Esophagus muscularis mucosa (tissue), 4 donors: ENCODE data around the gene CKAP5. TPM values are rescaled to one million over a fixed set of nuclear protein-coding genes. Genes with fewer than 3 reads are reported as not detected.
A peak's percentile ranks its signal among the peaks of the same experiment; 100 is the strongest.

Experiments
- DNase-seq: peaks from one replicate; pipeline ENCODE4 v3.0.0-alpha.2; 2017; ENCODE audit errors: extremely low spot score
- H3K27ac ChIP-seq, 4 donors: fragments of 200-600 bp; sonication (generic); replicated peaks in 1 of 4; 1 replicate in 3 of 4; 2 replicates in 1 of 4; pipeline ENCODE4 v1.5.1; 2016 to 2019; ENCODE audit warnings: mild to moderate bottlenecking in 1 of 4
- H3K27me3 ChIP-seq, 4 donors: fragments of 200-600 bp; sonication (generic); one replicate each; pipeline versions ENCODE4 v1.5.1 to v1.6.0; 2016 to 2019
- H3K36me3 ChIP-seq, 4 donors: fragments of 200-600 bp; sonication (generic); one replicate each; pipeline ENCODE4 v1.5.1; 2016 to 2019
- H3K4me1 ChIP-seq, 4 donors: fragments of 200-600 bp; sonication (generic); one replicate each; pipeline ENCODE4 v1.5.1; 2016 to 2019
- H3K4me3 ChIP-seq, 4 donors: fragments of 200-600 bp; sonication (generic); 1 replicate in 2 of 4; 2 replicates in 2 of 4; pipeline ENCODE4 v1.5.1; 2016 to 2019; ENCODE audit warnings: mild to moderate bottlenecking in 4 of 4, moderate library complexity in 1 of 4
- H3K9me3 ChIP-seq, 4 donors: fragments of 200-600 bp; sonication (generic); 1 replicate in 3 of 4; 2 replicates in 1 of 4; pipeline ENCODE4 v1.5.1; 2016 to 2019
- EP300 ChIP-seq: sonication (generic); formaldehyde crosslinking; IDR thresholded peaks from one replicate; pipeline ENCODE4 v1.6.1; 2017; ENCODE audit warnings: antibody characterized with exemption
- POLR2A ChIP-seq: fragments of 450-650 bp; IDR thresholded peaks from one replicate; pipeline ENCODE4 v1.6.1; 2017; ENCODE audit warnings: antibody characterized with exemption, moderate library complexity, mild to moderate bottlenecking, low read depth
- POLR2AphosphoS5 ChIP-seq, 2 donors: sonication (generic); formaldehyde crosslinking; IDR thresholded peaks; one replicate each; pipeline ENCODE4 v1.6.1; 2017; ENCODE audit warnings: antibody characterized with exemption in 2 of 2
- WGBS: methylation state at CpG from one replicate; pipeline ENCODE4 v1.1.5; 2018; 5-methylcytosine and 5-hydroxymethylcytosine counted together
- intact Hi-C: fragments of 100-400 bp; cut with DNase I; formaldehyde crosslinking; loops from one replicate; pipeline ENCODE4 v1.15.1; 2023
- total RNA-seq, 4 donors: library from RNA; depleted of rRNA; stranded (reverse); fragments of >200 nt; gene quantifications; one replicate each; pipeline versions ENCODE4 v1.1.0 to v1.2.1, GENCODE V29; 2016
- TF ChIP-seq, protein P1 (sequence below), 3 experiments: fragments of 200-600 bp in 2 of 3; fragments of 450-650 bp in 1 of 3; sonication (generic) in 2 of 3; IDR thresholded peaks; one replicate each; pipeline ENCODE4 v1.5.1; 2017 to 2019; ENCODE audit warnings: antibody characterized with exemption in 3 of 3, mild to moderate bottlenecking in 2 of 3, moderate library complexity in 1 of 3

The CKAP5 gene
- total RNA-seq, result 10 to 100 TPM; 32.4 to 49.2 (median 40.0) TPM

DNA sequence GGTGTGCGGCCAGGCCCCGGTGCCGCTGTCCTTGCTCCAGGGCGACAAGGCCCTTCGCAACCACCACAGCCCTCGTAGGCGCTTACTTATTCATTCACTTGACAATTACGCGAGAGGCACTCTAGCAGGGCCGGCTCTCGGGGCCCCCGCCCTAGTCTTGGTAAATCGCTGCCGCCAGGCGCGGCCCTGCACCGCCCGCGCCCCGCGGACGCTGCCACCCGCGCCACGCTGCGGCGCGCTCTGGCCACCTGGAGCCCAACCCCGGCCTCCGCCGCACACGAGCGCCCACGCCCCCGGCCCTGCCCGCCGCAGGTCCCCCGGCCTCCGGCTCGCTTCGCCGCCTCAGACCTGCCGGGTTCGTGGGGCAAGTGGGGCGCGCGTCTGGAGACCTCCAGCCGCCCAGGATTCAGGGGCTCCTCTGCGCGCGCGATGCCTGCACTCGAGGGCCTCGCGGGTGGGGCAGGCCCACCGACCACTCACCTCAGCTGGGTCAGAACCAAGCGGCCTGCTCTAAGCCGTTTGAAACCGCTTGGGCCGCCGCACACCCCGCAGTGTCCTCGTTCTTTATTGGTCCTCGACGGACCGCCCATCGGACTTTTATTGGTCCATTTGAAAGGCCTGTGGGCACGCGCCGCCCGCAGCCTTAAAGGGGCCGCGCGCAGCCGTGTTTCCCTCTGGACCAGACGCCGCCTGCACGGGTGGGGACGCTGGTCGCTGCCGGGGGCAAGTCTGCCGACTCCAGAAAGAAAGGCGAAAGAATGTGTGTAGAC is at the start of gene CKAP5:
Gene CKAP5 (minus strand): TSS at position 541 of the 770 bp plus-strand sequence. CDS start 25,049 bp downstream, outside the sequence.
- intact Hi-C loops, result no loop called here
- peaks cover 16 to 31% (median 23%) of the 10 kb centered on the region in 4 donors for H3K4me1 ChIP-seq
- H3K36me3 ChIP-seq, result no peaks in the 10 kb centered on the region
- H3K27ac ChIP-seq, result peak within 1 kb of the TSS; percentile 82 to 90 (median 89)
- H3K4me3 ChIP-seq, result peak within 1 kb of the TSS; percentile 83 to 99 (median 92)
- under 1% methylated on average over 34 of the region's 83 CpGs for WGBS
- peak; percentile 96 for DNase-seq
- TF ChIP-seq EP300, result no peak
- TF ChIP-seq, protein P1, sequence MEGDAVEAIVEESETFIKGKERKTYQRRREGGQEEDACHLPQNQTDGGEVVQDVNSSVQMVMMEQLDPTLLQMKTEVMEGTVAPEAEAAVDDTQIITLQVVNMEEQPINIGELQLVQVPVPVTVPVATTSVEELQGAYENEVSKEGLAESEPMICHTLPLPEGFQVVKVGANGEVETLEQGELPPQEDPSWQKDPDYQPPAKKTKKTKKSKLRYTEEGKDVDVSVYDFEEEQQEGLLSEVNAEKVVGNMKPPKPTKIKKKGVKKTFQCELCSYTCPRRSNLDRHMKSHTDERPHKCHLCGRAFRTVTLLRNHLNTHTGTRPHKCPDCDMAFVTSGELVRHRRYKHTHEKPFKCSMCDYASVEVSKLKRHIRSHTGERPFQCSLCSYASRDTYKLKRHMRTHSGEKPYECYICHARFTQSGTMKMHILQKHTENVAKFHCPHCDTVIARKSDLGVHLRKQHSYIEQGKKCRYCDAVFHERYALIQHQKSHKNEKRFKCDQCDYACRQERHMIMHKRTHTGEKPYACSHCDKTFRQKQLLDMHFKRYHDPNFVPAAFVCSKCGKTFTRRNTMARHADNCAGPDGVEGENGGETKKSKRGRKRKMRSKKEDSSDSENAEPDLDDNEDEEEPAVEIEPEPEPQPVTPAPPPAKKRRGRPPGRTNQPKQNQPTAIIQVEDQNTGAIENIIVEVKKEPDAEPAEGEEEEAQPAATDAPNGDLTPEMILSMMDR (IDR thresholded peaks at IDR 0.05), result peak in 1 of 3 experiments; percentile 26
- TF ChIP-seq POLR2AphosphoS5 (IDR thresholded peaks at IDR 0.05), result peak; percentile 90
- TF ChIP-seq POLR2A, result no peak
- no peaks in the 10 kb centered on the region for H3K27me3 ChIP-seq
- no peaks in the 10 kb centered on the region for H3K9me3 ChIP-seq

- DNase-seq, result no peak
- Histone ChIP-seq H3K27ac (no peak overlapping the region), H3K4me1 (peaks cover 5 to 7% (median 6%) of the 10 kb centered on the region in 4 donors), H3K4me3 (no peak overlapping the region), H3K27me3 (no peaks in the 10 kb centered on the region), H3K9me3 (no peaks in the 10 kb centered on the region), H3K36me3 (peaks cover 0 to 35% (median 16%) of the 10 kb centered on the region in 4 donors)
- TF ChIP-seq, protein P1 (IDR thresholded peaks at IDR 0.05), result no peak
- TF ChIP-seq POLR2AphosphoS5 (IDR thresholded peaks at IDR 0.05) (no peak), EP300 (no peak), POLR2A (no peak)
- 64% methylated on average over 9 of the region's 10 CpGs for WGBS
- intact Hi-C loops, result no loop called here
Observed at GRCh38 chr11:46895821-46896220, 49.7 kb upstream of the CKAP5 start.

DNA sequence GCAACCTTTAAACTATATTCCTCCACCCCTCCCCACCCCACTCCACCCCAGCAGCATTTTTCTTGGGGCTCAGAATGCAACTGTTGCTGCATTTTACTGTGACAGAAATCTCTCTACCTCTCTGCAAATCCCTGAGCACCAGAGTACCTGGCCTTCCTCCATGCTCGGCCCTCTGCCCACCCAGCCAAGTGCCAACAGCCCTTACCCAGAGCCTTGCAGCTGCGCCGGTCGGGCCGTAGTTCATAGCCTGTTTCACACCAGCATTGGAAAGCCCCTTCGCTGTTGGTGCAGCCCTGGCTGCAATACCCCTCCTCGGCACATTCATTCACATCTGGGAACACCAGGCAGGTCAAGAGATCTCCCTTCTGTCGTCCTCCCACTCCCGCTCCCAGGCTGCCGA is 48.9 kb upstream of the CKAP5 start:
- Histone ChIP-seq H3K4me3 (no peak overlapping the region), H3K36me3 (peaks cover 0 to 32% (median 15%) of the 10 kb centered on the region in 4 donors), H3K27me3 (no peaks in the 10 kb centered on the region), H3K4me1 (peaks cover 5 to 7% (median 6%) of the 10 kb centered on the region in 4 donors), H3K27ac (no peak overlapping the region), H3K9me3 (no peaks in the 10 kb centered on the region)
- WGBS, result 93% methylated on average over 10 of the region's 10 CpGs
- DNase-seq, result no peak
- intact Hi-C loops, result no loop called here
- TF ChIP-seq POLR2AphosphoS5 (IDR thresholded peaks at IDR 0.05) (no peak), POLR2A (no peak), EP300 (no peak)
- TF ChIP-seq, protein P1 (IDR thresholded peaks at IDR 0.05), result no peak

- 97% methylated on average over 15 of the region's 16 CpGs for WGBS
- intact Hi-C loops, result no loop called here
Observed at GRCh38 chr11:46894506-46894905, 48.4 kb upstream of the CKAP5 start.

More at GRCh38 chr11:46894506-46894905, 48.4 kb upstream of the CKAP5 start:
- Histone ChIP-seq H3K9me3 (no peaks in the 10 kb centered on the region), H3K27me3 (no peaks in the 10 kb centered on the region), H3K36me3 (peaks cover 0 to 27% (median 13%) of the 10 kb centered on the region in 4 donors), H3K4me1 (peaks cover 5 to 7% (median 6%) of the 10 kb centered on the region in 4 donors), H3K4me3 (no peak overlapping the region), H3K27ac (no peak overlapping the region)
- DNase-seq, result no peak
- no peak for TF ChIP-seq POLR2A
- TF ChIP-seq, protein P1 (IDR thresholded peaks at IDR 0.05), result no peak
- no peak for TF ChIP-seq EP300
- no peak for TF ChIP-seq POLR2AphosphoS5 (IDR thresholded peaks at IDR 0.05)
